Activated B cell treated with CpG ODN at 0.5 μM for 24 hours (primary cell): Measurements from ENCODE around the gene RACK1. TPM values are rescaled to one million over a fixed set of nuclear protein-coding genes. Genes with fewer than 3 reads are reported as not detected.

ENCODE experiments used
- ATAC-seq: fragments of 200-7000 bp; cut with Tn5 transposase; one replicate; pipeline ENCODE4 v1.10.0; 2021; ENCODE audit warnings: low read depth, mild to moderate bottlenecking, moderate library complexity
- CTCF ChIA-PET: fragments of 350-600 bp; sonication (Branson Sonifier 250); formaldehyde crosslinking; loops from one replicate; lab custom pipeline; 2021; ENCODE audit warnings: antibody characterized with exemption; lab: Charles Lee
- POLR2A ChIA-PET: fragments of 350-600 bp; sonication (Branson Sonifier 250); formaldehyde crosslinking; loops from one replicate; lab custom pipeline; 2021; ENCODE audit warnings: antibody characterized with exemption; lab: Charles Lee
- DNase-seq: peaks from one replicate; pipeline ENCODE4 v3.0.0; 2022
- H3K27ac Mint-ChIP-seq: one replicate; pipeline ENCODE4 v1.8.0; 2020; ENCODE audit warnings: mixed read lengths
- H3K27me3 Mint-ChIP-seq: one replicate; pipeline ENCODE4 v1.8.0; 2021; ENCODE audit warnings: mixed read lengths
- H3K36me3 Mint-ChIP-seq: one replicate; pipeline ENCODE4 v1.8.0; 2021; ENCODE audit warnings: low read depth, mixed read lengths
- H3K4me1 Mint-ChIP-seq: one replicate; pipeline ENCODE4 v1.8.0; 2021; ENCODE audit warnings: mixed read lengths
- H3K4me3 Mint-ChIP-seq: one replicate; pipeline ENCODE4 v1.8.0; 2020; ENCODE audit warnings: mild to moderate bottlenecking, mixed read lengths
- H3K9me3 Mint-ChIP-seq: one replicate; pipeline ENCODE4 v1.8.0; 2020; ENCODE audit warnings: mixed read lengths
- CTCF ChIP-seq: fragments of 200-600 bp; IDR thresholded peaks from one replicate; pipeline ENCODE4 v1.8.0; 2022; ENCODE audit warnings: antibody characterized with exemption, mild to moderate bottlenecking
- intact Hi-C: fragments of 100-400 bp; cut with micrococcal nuclease; formaldehyde crosslinking; loops from one replicate; pipeline ENCODE4 v1.15.1; 2024
- total RNA-seq: library from RNA; stranded (reverse); gene quantifications from 2 replicates; pipeline ENCODE4 v1.2.3, GENCODE V29; 2022

Gene RACK1
- total RNA-seq, 1 donor from 2014 or later = 2,528 TPM

- ATAC-seq = no peak
- peak overlapping the region; percentile 96 for H3K27ac Mint-ChIP-seq
- CTCF ChIA-PET = interaction anchor here (1.3 to 1.5 kb wide), 3 partner anchors 9 to 76 kb away, joined by 3 to 7 read pairs (median 5); no protein-coding TSS in a partner anchor
- H3K9me3 Mint-ChIP-seq = no peaks in the 10 kb centered on the region
- DNase-seq = no peak
- POLR2A ChIA-PET = interaction anchor here (0.6 to 5.7 kb wide), 18 partner anchors 9 to 1451 kb away, joined by 4 to 144 read pairs (median 15); partner anchors contain the start of genes RACK1, TRIM41 and ZFP62
- peak overlapping the region; percentile 98 for H3K4me3 Mint-ChIP-seq
- intact Hi-C loops = loop anchor here (2.0 to 5.0 kb wide), 3 partner anchors 98 to 968 kb away; partner anchors contain the start of genes MAPK9 and MGAT1
- peaks cover 53% of the 10 kb centered on the region for H3K4me1 Mint-ChIP-seq
- H3K36me3 Mint-ChIP-seq = peaks cover 44% of the 10 kb centered on the region
- no peaks in the 10 kb centered on the region for H3K27me3 Mint-ChIP-seq
- no peak for TF ChIP-seq CTCF
These were observed 16.4 kb upstream of the RACK1 start for GRCh38 chr5:181259974-181260719.

- TF ChIP-seq CTCF = no peak
- H3K27me3 Mint-ChIP-seq = no peaks in the 10 kb centered on the region
- H3K36me3 Mint-ChIP-seq = peaks cover 47% of the 10 kb centered on the region
- peaks cover 58% of the 10 kb centered on the region for H3K4me1 Mint-ChIP-seq
- H3K4me3 Mint-ChIP-seq = peak overlapping the region; percentile 98
- ChIA-PET POLR2A (interaction anchor here (3.7 to 5.7 kb wide), 3 partner anchors 8 to 36 kb away, joined by 51 to 144 read pairs (median 127); partner anchors contain the start of genes RACK1 and TRIM41), CTCF (no interaction called here)
- no peak for DNase-seq
- no peak for ATAC-seq
- H3K27ac Mint-ChIP-seq = peak overlapping the region; percentile 96
- no peaks in the 10 kb centered on the region for H3K9me3 Mint-ChIP-seq
- intact Hi-C loops = no loop called here
These were observed 15.6 kb upstream of the RACK1 start for GRCh38 chr5:181259283-181259682.

- ATAC-seq = no peak
These were observed 14.9 kb upstream of the RACK1 start for GRCh38 chr5:181258576-181258975.

GRCh38 chr5:181255836-181256578, 12.3 kb upstream of the RACK1 start:
- DNase-seq (no peak), ATAC-seq (no peak)
- Mint-ChIP-seq H3K27me3 (no peaks in the 10 kb centered on the region), H3K27ac (peak overlapping the region; percentile 18), H3K9me3 (no peaks in the 10 kb centered on the region), H3K4me1 (peaks cover 68% of the 10 kb centered on the region), H3K36me3 (peaks cover 52% of the 10 kb centered on the region), H3K4me3 (no peak overlapping the region)
- TF ChIP-seq CTCF = no peak
- intact Hi-C loops = no loop called here
- CTCF ChIA-PET = interaction anchor here (0.7 kb wide), 1 partner anchor 49 kb away, joined by 3 read pairs; no protein-coding TSS in a partner anchor
- POLR2A ChIA-PET = interaction anchor here (1.5 kb wide), 1 partner anchor 9 kb away, joined by 3 read pairs; no protein-coding TSS in a partner anchor

More at GRCh38 chr5:181258576-181258975, 14.9 kb upstream of the RACK1 start:
- H3K4me3 Mint-ChIP-seq = peak overlapping the region; percentile 98
- H3K36me3 Mint-ChIP-seq = peaks cover 47% of the 10 kb centered on the region
- no peak overlapping the region for H3K27ac Mint-ChIP-seq
- H3K27me3 Mint-ChIP-seq = no peaks in the 10 kb centered on the region
- DNase-seq = no peak
- H3K4me1 Mint-ChIP-seq = peaks cover 60% of the 10 kb centered on the region
- intact Hi-C loops = no loop called here
- no peaks in the 10 kb centered on the region for H3K9me3 Mint-ChIP-seq
- ChIA-PET POLR2A (interaction anchor here (1.8 kb wide), 1 partner anchor 35 kb away, joined by 7 read pairs; the partner anchor contains the start of gene TRIM41), CTCF (no interaction called here)
- no peak for TF ChIP-seq CTCF
